T-helper 1 cell treated with Interleukin-12 subunit alpha and Interleukin-12 subunit beta and Interleukin-4 antibody, amounts not matched to agents 30 μg/mL and 1 μg/mL, for 36 hours (primary cell): ENCODE measurements around the gene C1orf159.
"Not testable (repeated sequence)": the region's sequence is repeated elsewhere in the genome, so short reads cannot be mapped to it uniquely, and the experiment has no call there.

Experiments used
- H3K27ac Mint-ChIP-seq: one replicate; pipeline ENCODE4 v1.8.0; 2021; ENCODE audit warnings: mild to moderate bottlenecking, mixed read lengths
- H3K27me3 Mint-ChIP-seq: one replicate; pipeline ENCODE4 v1.8.0; 2021; ENCODE audit warnings: low read depth, mixed read lengths
- H3K36me3 Mint-ChIP-seq: one replicate; pipeline ENCODE4 v1.8.0; 2021; ENCODE audit warnings: low read depth, mixed read lengths
- H3K4me1 Mint-ChIP-seq: one replicate; pipeline ENCODE4 v1.8.0; 2021; ENCODE audit warnings: low read depth, mixed read lengths
- H3K4me3 Mint-ChIP-seq: one replicate; pipeline ENCODE4 v1.8.0; 2021; ENCODE audit warnings: mild to moderate bottlenecking, moderate library complexity, mixed read lengths
- H3K9me3 Mint-ChIP-seq: one replicate; pipeline ENCODE4 v1.8.0; 2021; ENCODE audit warnings: mixed read lengths

Gene C1orf159

DNA sequence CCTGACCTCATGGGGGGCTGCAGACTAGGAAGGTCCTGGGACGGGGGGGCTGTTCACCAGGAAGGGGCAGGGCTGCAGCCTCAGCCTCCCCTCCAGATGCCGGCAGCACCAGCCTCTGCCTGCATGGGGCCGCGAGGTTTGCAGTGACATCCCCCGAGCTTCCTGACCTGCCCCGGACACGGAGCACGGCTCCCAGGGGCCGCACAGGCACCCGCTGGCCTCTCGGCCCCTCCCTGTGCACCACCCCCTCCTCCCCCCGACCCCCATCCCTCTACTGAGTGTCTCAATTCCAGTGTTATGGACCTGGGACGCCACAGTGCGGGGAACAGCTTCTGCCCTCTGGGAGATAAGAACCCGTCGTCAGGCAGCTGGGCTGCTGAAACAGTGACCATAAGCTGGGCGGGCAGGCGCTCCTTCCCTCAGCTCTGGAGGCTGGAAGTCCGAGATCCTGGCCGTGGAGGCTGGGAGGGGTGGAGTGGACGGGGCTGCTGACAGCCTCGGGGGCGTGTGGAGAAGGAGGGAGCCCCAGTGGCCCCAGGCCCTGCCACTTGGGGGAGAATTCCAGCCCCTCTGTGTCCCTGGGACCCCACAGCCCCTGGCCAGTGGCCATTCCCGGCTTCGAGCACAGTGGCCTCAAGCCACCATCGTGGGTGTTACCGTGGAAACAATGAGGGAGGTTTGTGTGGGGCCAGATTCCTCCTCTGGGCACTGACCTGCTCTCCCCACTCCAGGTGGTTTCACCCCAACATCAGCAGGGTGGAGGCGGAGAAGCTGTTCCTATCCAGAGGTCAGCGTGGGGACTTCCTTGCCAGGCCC lies 53.3 kb downstream of the C1orf159 start:
- Mint-ChIP-seq H3K27ac (no peak overlapping the region), H3K36me3 (no peaks in the 10 kb centered on the region), H3K4me1 (peaks cover 13% of the 10 kb centered on the region), H3K4me3 (peak overlapping the region; percentile 46), H3K27me3 (peaks cover 13% of the 10 kb centered on the region), H3K9me3 (no peaks in the 10 kb centered on the region)

DNA sequence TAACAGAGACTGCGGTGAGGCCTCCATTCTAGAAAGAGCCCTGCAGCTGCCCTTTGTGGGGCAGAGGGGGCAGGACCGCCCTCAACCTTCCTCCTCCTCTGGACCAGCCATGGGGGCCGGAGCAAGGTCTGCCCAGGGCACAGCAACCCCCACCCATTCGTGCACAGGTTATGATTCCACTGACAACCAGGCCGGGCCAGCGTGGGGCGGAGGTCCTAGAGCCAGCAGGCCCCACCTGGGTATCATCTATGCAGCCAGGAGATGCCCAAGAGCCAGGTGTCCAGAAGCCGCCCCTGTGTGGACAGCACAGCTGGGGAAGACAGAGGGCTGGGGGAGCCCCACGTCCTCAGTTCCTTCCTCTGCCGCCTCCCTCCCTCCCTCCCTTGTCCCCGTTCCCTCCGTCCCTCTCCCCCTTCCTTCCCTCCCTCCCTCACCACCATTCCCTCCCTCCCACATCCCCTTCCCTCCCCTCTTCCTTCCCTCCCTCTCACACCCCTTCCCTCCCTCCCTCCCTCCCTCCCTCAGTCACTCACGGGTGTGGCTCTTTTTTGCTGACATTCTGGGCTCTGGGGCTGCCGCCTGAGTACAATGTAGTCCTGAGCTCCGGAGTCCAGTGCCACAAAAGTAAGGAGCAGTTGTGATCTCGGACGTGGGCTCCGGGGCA lies 54.1 kb downstream of the C1orf159 start:
- H3K36me3 Mint-ChIP-seq, result no peaks in the 10 kb centered on the region
- peak overlapping the region; percentile 62 for H3K4me3 Mint-ChIP-seq
- H3K9me3 Mint-ChIP-seq, result no peaks in the 10 kb centered on the region
- H3K27ac Mint-ChIP-seq, result no peak overlapping the region
- peaks cover 13% of the 10 kb centered on the region for H3K4me1 Mint-ChIP-seq
- peaks cover 21% of the 10 kb centered on the region for H3K27me3 Mint-ChIP-seq

DNA sequence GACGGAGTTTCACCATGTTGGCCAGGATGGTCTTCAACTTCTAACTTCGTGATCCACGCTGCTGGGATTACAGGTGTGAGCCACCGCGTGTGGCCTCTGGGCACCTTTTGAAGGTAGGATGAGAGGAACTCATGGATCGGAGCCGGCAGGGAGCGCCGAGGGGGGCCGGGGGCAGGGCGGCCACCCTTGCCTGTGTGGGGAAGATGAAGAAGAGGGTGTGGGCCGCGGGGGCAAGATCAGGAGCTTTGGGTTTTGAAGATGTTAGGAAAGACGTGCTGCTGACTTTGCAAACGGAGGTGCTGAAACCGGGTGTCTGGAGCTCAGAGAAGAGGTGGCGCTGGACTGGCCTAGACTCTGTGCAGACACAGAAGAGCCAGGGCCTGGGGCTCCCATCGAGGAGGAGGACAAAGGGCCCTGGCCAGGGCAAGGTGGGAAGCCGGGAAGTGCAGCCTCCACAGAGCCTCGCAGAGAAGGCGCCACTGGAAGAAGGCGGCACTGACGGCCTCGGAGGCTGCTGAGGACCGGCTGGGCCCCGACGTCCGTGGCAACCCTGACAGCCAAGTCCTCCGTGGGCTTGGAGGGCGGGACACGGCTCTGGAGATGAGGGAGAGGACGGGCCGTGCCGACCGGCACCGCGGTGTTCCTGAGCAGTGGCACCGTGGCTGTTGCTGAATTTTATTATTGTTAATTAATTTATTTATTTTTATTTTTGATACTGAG lies 55.4 kb downstream of the C1orf159 start:
- Mint-ChIP-seq H3K27me3 (peaks cover 21% of the 10 kb centered on the region), H3K4me3 (peak overlapping the region; percentile 75), H3K4me1 (peaks cover 13% of the 10 kb centered on the region), H3K9me3 (no peaks in the 10 kb centered on the region), H3K36me3 (no peaks in the 10 kb centered on the region), H3K27ac (peak overlapping the region; percentile 62)

- Mint-ChIP-seq H3K27me3 (peaks cover 21% of the 10 kb centered on the region), H3K4me3 (peak overlapping the region; percentile 75), H3K27ac (peak overlapping the region; percentile 62), H3K36me3 (no peaks in the 10 kb centered on the region), H3K9me3 (no peaks in the 10 kb centered on the region), H3K4me1 (peaks cover 13% of the 10 kb centered on the region)
Measured at GRCh38 chr1:1059494-1060280, 56.2 kb downstream of the C1orf159 start.

DNA sequence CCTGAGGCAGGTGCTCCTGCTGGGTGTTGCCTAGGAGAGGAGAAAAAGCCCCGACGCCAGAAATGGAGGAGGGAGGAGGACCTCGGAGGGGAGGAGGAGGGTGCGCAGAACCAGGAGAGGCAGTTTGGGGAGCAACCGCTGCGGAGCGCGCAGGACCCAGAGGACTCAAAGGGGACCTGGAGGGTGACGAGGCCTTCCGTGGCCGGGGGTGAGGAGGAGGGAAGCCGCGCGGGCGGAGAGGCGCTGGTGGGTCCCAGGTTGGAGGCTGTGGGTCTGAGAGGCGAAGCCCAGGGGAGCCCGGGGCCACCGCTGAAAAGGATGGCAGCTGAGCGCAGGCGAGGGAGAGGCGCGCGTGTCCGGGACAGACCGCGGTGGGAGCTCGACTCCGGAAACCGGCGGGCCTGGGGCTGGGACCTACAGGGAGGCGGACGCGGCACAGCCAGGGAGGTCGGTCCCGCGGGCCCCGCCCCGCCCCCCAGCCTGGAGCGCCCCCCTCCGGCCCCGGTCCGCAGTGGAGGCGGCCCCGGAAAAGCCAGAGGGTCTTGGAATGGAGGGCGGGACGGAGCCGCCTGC lies 56.9 kb downstream of the C1orf159 start:
- Mint-ChIP-seq H3K4me1 (peaks cover 13% of the 10 kb centered on the region), H3K27ac (peak overlapping the region; percentile 63), H3K4me3 (peak overlapping the region; percentile 80), H3K36me3 (no peaks in the 10 kb centered on the region), H3K9me3 (no peaks in the 10 kb centered on the region), H3K27me3 (peaks cover 21% of the 10 kb centered on the region)

DNA sequence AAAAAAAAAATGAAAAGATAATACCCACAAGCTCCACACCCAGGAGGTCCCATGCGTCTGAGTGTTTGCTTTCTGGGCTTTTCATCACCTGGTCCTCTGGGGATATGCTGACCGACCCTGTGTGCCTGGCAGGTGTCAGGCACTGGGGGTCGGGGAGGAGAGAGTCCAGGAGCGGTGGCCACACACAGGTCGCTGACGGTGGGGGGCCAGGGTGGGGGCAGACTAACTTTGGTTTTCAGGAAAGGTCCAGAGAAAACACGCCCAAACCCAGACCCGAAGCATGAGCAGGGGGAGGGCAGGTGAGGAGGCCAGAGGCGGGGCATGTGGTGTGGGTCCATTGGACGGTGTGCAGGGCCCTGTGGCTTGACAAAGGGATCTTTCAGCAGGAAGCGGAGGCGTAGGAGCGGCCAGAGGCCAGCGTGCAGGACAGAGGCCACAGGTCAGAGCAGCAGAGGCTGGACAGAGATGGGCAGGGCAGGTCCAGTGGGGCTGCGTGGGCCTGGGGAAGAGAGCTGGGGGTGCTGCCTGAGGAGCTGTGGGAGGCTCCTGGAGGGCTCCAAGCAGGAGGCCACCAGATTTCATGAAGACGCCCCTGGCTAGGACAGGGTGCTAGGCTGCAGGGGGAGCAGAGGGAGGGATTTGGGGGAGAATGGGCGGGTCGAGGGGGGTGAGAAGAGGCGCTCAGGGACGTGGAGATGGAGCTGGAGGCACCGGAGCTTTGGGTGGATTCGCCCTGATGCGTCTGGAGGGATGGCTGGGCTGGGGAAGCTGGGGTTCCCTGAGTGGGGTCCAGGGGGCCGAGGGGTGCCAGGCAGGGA lies 57.6 kb downstream of the C1orf159 start:
- peak overlapping the region; percentile 80 for H3K4me3 Mint-ChIP-seq
- H3K4me1 Mint-ChIP-seq, result peaks cover 13% of the 10 kb centered on the region
- H3K36me3 Mint-ChIP-seq, result no peaks in the 10 kb centered on the region
- no peaks in the 10 kb centered on the region for H3K9me3 Mint-ChIP-seq
- peak overlapping the region; percentile 63 for H3K27ac Mint-ChIP-seq
- H3K27me3 Mint-ChIP-seq, result peaks cover 21% of the 10 kb centered on the region

- Mint-ChIP-seq H3K4me3 (peak overlapping the region; percentile 31), H3K27me3 (peaks cover 21% of the 10 kb centered on the region), H3K4me1 (peaks cover 11% of the 10 kb centered on the region)
- not testable (repeated sequence) for H3K9me3 Mint-ChIP-seq, H3K36me3 Mint-ChIP-seq, H3K27ac Mint-ChIP-seq
Measured at GRCh38 chr1:1057769-1058087, 58.2 kb downstream of the C1orf159 start.

DNA sequence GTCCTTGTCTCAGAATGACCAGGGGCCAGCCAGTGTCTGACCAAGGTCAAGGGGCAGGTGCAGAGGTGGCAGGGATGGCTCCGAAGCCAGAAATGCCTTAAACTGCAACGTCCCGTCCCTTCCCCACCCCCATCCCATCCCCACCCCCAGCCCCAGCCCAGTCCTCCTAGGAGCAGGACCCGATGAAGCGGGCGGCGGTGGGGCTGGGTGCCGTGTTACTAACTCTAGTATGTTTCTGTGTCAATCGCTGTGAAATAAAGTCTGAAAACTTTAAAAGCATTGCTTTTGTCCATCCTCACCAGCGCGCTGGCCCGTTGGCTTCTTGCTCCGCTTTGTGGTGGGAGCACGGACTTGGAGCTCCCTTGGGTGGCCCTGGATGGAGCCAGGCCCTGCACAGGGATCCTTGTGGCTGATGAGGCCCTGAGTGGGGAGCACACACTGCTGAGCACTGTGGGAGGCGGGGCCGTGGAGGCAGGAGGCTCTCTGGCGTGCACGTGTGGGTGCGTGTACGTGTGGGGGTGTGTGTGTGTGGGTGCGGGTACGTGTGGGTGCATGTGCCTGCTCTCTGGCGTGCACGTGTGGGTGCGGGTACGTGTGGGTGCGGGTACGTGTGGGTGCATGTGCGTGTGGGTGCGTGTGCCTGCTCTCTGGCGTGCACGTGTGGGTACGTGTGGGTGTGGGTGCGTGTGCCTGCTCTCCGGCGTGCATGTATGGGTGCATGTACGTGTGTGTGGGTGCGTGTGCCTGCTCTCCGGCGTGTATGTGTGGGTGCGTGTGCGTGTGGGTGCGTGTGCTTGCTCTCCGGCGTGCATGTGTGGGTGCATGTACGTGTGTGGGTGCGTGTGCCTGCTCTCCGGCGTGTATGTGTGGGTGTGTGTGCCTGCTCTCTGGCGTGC lies 59.8 kb downstream of the C1orf159 start:
- no peaks in the 10 kb centered on the region for H3K36me3 Mint-ChIP-seq
- no peak overlapping the region for H3K4me3 Mint-ChIP-seq
- H3K9me3 Mint-ChIP-seq, result no peaks in the 10 kb centered on the region
- H3K27ac Mint-ChIP-seq, result no peak overlapping the region
- peaks cover 21% of the 10 kb centered on the region for H3K27me3 Mint-ChIP-seq
- H3K4me1 Mint-ChIP-seq, result peaks cover 9% of the 10 kb centered on the region

- Mint-ChIP-seq H3K27me3 (peaks cover 21% of the 10 kb centered on the region), H3K36me3 (no peaks in the 10 kb centered on the region), H3K4me1 (peaks cover 3% of the 10 kb centered on the region), H3K9me3 (no peaks in the 10 kb centered on the region), H3K27ac (no peak overlapping the region), H3K4me3 (no peak overlapping the region)
Measured at GRCh38 chr1:1054971-1055370, 60.9 kb downstream of the C1orf159 start.

DNA sequence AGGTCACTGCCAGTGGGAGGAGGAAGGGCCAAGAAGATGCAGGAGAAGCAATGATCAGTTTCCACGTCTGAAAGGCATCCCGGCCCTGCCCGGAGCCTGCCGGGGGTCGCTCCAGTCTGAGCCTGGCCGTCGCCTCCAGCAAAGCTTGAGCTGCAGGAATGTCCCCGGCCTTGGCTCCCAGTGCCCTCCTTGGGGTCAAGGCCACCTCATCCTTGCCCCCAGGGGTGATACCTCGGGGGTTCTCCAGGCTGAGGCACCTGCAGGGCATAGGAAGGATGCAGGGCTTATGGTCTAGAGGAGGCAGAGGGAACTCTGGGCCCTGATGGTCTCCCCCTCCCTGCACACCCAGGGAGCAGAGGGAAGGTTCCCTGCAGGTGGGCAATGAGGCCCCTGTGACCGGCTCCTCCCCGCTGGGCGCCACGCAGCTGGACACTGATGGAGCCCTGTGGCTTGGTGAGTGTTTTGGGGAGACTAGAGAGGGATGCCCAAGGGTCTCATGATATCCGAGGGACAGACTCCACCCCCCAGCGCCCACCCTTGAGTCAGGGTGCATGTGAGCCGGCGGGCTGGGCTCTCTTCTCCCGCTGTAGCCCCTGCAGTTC lies 61.7 kb downstream of the C1orf159 start:
- H3K4me1 Mint-ChIP-seq, result peaks cover 3% of the 10 kb centered on the region
- peaks cover 21% of the 10 kb centered on the region for H3K27me3 Mint-ChIP-seq
- H3K27ac Mint-ChIP-seq, result no peak overlapping the region
- H3K9me3 Mint-ChIP-seq, result no peaks in the 10 kb centered on the region
- no peak overlapping the region for H3K4me3 Mint-ChIP-seq
- no peaks in the 10 kb centered on the region for H3K36me3 Mint-ChIP-seq

DNA sequence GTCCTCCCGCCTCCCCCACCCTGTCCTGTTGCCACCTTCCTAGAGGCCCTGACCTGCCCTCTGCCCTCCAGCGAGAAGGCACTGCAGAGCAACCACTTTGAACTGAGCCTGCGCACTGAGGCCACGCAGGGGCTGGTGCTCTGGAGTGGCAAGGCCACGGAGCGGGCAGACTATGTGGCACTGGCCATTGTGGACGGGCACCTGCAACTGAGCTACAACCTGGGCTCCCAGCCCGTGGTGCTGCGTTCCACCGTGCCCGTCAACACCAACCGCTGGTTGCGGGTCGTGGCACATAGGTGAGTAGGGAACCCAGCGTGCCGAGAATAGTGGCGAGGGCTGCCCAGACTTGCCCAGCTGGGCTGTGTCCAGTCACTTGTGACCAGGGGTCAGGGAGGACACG lies 62.2 kb downstream of the C1orf159 start:
- peaks cover 3% of the 10 kb centered on the region for H3K4me1 Mint-ChIP-seq
- no peak overlapping the region for H3K27ac Mint-ChIP-seq
- no peaks in the 10 kb centered on the region for H3K36me3 Mint-ChIP-seq
- no peak overlapping the region for H3K4me3 Mint-ChIP-seq
- H3K9me3 Mint-ChIP-seq, result no peaks in the 10 kb centered on the region
- peaks cover 19% of the 10 kb centered on the region for H3K27me3 Mint-ChIP-seq

GRCh38 chr1:1053022-1053421 lies 62.9 kb downstream of the C1orf159 start:
- H3K4me3 Mint-ChIP-seq, result no peak overlapping the region

More at GRCh38 chr1:1053022-1053421, 62.9 kb downstream of the C1orf159 start:
- Mint-ChIP-seq H3K27me3 (peaks cover 12% of the 10 kb centered on the region), H3K4me1 (peaks cover under 1% of the 10 kb centered on the region), H3K27ac (no peak overlapping the region), H3K9me3 (no peaks in the 10 kb centered on the region), H3K36me3 (no peaks in the 10 kb centered on the region)
